ENCODE data around the gene TMPRSS2. TPM values are rescaled to one million over a fixed set of nuclear protein-coding genes. Genes with fewer than 3 reads are reported as not detected.

Gene TMPRSS2
- total and polyA plus RNA-seq, 9 of the 15 experiments (the other 6 are each of a cell fraction or from before 2014, with no cell fraction given) = 0.20 TPM; not detected in 8

GRCh38 chr21:41444703-41445464 is 63.1 kb downstream of the TMPRSS2 start:
- Histone ChIP-seq H4K20me1 (replicated peaks; ENCODE audit: control insufficient read depth, insufficient read depth, low read length) (no peaks in the 10 kb centered on the region), H3K4me3 (no peak overlapping the region), H3K9me3 (replicated peaks; ENCODE audit: control insufficient read depth, insufficient read depth, low read depth, low read length) (no peaks in the 10 kb centered on the region), H3K4me1 (replicated peaks in 1 of 2; ENCODE audit: control insufficient read depth in 2 of 2, insufficient read depth in 2 of 2, low read length in 2 of 2) (no peaks in the 10 kb centered on the region), H3K9me1 (ENCODE audit: control insufficient read depth, insufficient read depth, low read length) (no peaks in the 10 kb centered on the region), H3K79me2 (ENCODE audit: control insufficient read depth, insufficient read depth, low read length) (no peaks in the 10 kb centered on the region), H3K27ac (ENCODE audit: extremely low read depth, low read depth, low read length) (no peak overlapping the region), H3K4me2 (ENCODE audit: insufficient read depth, low read length) (no peak overlapping the region), H3K9ac (ENCODE audit: insufficient read depth in 1 of 2, low read depth in 2 of 2, low read length in 2 of 2) (no peak overlapping the region), H3K36me3 (ENCODE audit: control insufficient read depth, insufficient read depth, low read length) (no peaks in the 10 kb centered on the region), H3K27me3 (ENCODE audit: control insufficient read depth in 2 of 2, insufficient read depth in 2 of 2, low read length in 2 of 2) (peaks cover 0 to 10% of the 10 kb centered on the region in 2 experiments; a peak in 3 of 5 replicates), H2AFZ (ENCODE audit: low read depth, low read length) (no peak overlapping the region)
- WGBS (ENCODE audit: insufficient coverage, low coverage, missing lambda C conversion rate) = 3% methylated on average over 13 of the region's 13 CpGs
- no TSS peak for BruUV-seq (replicated peaks)
- CTCF ChIA-PET (ENCODE audit: low intra/inter-chr PET ratio) = no interaction called here
- DNase-seq (ENCODE audit: extremely low read depth in 1 of 4, low spot score in 3 of 4) = no peak
- ATAC-seq = no peak
- FAIRE-seq = no peak
- TF ChIP-seq ZNF165 (CRISPR knock-in tag; IDR thresholded peaks at IDR 0.05; ENCODE audit: borderline replicate concordance) = no peak
- TF ChIP-seq ZNF707 (CRISPR knock-in tag; conservative IDR thresholded peaks at IDR 0.05) = no peak
- TF ChIP-seq MEIS2 (IDR thresholded peaks at IDR 0.05; ENCODE audit: partially characterized antibody) = no peak
- no peak for TF ChIP-seq E2F4 (CRISPR knock-in tag; IDR thresholded peaks at IDR 0.05; ENCODE audit: low read depth)
- intact Hi-C loops (cut with micrococcal nuclease) = no loop called here
- in situ Hi-C loops (cut with MboI) = no loop called here
- POLR2A ChIA-PET = interaction anchor here (0.7 kb wide), 1 partner anchor 14 kb away, joined by 3 read pairs; no protein-coding TSS in a partner anchor
